Measurements from ENCODE around the gene IFT88.

Gene IFT88

GRCh38 chr13:20689291-20689690 lies 122.3 kb downstream of the IFT88 start:
- no peak for DNase-seq

GRCh38 chr13:20691616-20692015 lies 124.7 kb downstream of the IFT88 start:
- DNase-seq = no peak

- no peak for DNase-seq
Measured at GRCh38 chr13:20696073-20696472, 129.1 kb downstream of the IFT88 start.

- DNase-seq = no peak
Measured at GRCh38 chr13:20699715-20700114, 132.8 kb downstream of the IFT88 start.

- no peak for DNase-seq
Measured at GRCh38 chr13:20700288-20700687, 133.3 kb downstream of the IFT88 start.

GRCh38 chr13:20701461-20701860 lies 134.5 kb downstream of the IFT88 start:
- DNase-seq = no peak

GRCh38 chr13:20702530-20702914 lies 135.6 kb downstream of the IFT88 start:
- DNase-seq = no peak

- DNase-seq = peak; percentile 17
Measured at GRCh38 chr13:20702915-20703779, 136.2 kb downstream of the IFT88 start, which contains the start of gene IL17D. IL17D (plus strand) TSS chr13:20703699; CDS start chr13:20704002, 303 bp downstream.

- peak; percentile 67 for DNase-seq
Measured at GRCh38 chr13:20703780-20704458, 137.0 kb downstream of the IFT88 start.

GRCh38 chr13:20704459-20705069 lies 137.6 kb downstream of the IFT88 start:
- no peak for DNase-seq

- DNase-seq = no peak
Measured at GRCh38 chr13:20706661-20707060, 139.7 kb downstream of the IFT88 start.

GRCh38 chr13:20708216-20708615 lies 141.3 kb downstream of the IFT88 start:
- DNase-seq = no peak

GRCh38 chr13:20709369-20709768 lies 142.4 kb downstream of the IFT88 start:
- no peak for DNase-seq

GRCh38 chr13:20709782-20710181 lies 142.8 kb downstream of the IFT88 start:
- no peak for DNase-seq

GRCh38 chr13:20711301-20712044 lies 144.5 kb downstream of the IFT88 start:
- DNase-seq = no peak

GRCh38 chr13:20713014-20713376 lies 146.0 kb downstream of the IFT88 start:
- no peak for DNase-seq

GRCh38 chr13:20713751-20714150 lies 146.8 kb downstream of the IFT88 start:
- DNase-seq = no peak

- no peak for DNase-seq
Measured at GRCh38 chr13:20714161-20714560, 147.2 kb downstream of the IFT88 start.

GRCh38 chr13:20714563-20715329 lies 147.8 kb downstream of the IFT88 start:
- no peak for DNase-seq

GRCh38 chr13:20715330-20715712 lies 148.4 kb downstream of the IFT88 start:
- DNase-seq = no peak

- no peak for DNase-seq
Measured at GRCh38 chr13:20716951-20717350, 150.0 kb downstream of the IFT88 start.
